Measurements from ENCODE around the gene GAB3.
"Not testable (repeated sequence)": the region's sequence is repeated elsewhere in the genome, so short reads cannot be mapped to it uniquely, and the experiment has no call there.

Gene GAB3

DNA sequence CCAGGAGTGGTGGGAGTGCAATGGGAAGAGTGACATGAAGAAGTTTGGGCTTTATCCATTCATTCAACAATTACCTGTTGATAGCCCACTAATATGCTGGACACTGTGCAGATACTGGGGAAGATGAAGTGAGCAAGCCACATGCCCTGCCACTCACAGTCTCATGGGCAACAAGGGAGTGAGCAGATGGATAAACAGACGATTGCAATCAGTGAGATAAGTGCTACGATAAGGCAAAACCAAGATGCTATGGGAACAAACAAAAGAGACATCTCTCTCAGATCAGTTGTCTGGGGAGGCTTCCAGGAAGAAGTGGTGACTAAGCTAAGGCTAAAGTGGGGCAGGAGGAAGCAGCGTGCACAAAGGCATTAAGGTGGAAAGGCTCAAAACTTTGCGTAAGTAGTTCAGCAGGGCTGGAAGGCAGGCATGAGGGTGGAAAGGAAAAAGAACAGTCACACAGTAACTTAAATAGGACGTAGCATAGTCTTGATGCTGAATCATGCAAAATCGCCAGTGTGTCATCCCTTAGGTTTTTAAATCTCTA, 31.7 kb downstream of the GAB3 start:
- peak in 1 of 2 experiments; percentile 66 for DNase-seq

DNA sequence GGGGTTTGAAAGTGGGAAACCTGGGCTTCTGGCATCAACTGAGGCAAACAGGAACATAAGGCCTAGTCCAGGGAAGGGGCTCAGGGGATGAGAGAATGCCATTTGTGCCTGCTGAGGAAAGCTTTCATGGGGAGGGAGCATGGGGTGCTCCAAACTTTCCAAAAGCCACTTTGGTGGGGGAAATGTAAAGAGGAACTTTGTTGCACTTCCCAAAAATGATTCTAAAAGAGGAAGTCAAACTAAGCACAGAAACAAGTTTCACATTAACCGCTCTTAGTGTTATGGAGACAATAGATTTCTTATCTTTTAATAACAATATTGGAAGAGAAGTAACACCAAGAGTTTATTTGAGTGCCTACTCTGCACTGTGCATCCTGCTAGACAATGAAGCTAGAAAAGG, 32.3 kb downstream of the GAB3 start:
- no peak for DNase-seq

- DNase-seq, result peak in 1 of 2 experiments; percentile 17
These were observed 33.1 kb downstream of the GAB3 start for GRCh38 chrX:154717824-154718223.

DNA sequence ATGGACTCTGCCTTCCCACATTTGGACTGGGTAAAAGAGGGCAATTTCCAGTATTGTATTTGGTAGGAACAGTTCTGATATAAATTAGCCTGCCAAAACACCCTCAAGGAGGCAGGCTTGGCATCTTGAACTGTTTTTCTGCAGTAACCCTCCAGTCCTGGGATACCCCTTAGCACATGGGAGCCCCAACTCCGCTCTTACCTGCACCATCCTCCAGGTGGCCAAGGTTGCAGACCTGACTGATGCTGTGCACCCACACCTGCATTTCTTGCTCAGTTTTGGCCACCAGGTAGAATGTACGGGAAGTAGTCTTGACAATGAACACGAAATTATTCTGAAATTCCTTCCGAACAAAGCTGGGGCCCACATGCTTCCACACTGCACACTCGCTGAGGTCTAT, 35.1 kb downstream of the GAB3 start:
- no peak for DNase-seq

DNA sequence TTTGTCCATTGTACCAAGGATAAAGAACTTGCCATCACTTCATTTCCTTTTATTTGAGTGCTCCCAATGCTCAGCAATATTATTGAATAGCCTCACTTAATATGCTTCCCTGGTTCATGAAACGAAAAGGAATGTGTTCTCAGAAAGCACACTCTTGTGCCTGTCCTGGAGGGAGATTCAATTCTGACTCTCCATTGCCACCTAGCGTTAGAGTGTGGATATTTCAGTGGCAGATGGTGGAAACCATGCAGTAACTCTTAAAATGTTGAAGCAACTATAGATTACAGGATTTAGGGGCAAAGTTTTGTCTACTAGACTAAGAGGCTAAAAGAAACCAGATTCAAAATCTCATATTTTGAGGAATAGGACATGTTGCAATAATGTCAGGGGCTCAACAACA, 36.0 kb downstream of the GAB3 start:
- DNase-seq, result peak in 1 of 2 experiments; percentile 24

DNA sequence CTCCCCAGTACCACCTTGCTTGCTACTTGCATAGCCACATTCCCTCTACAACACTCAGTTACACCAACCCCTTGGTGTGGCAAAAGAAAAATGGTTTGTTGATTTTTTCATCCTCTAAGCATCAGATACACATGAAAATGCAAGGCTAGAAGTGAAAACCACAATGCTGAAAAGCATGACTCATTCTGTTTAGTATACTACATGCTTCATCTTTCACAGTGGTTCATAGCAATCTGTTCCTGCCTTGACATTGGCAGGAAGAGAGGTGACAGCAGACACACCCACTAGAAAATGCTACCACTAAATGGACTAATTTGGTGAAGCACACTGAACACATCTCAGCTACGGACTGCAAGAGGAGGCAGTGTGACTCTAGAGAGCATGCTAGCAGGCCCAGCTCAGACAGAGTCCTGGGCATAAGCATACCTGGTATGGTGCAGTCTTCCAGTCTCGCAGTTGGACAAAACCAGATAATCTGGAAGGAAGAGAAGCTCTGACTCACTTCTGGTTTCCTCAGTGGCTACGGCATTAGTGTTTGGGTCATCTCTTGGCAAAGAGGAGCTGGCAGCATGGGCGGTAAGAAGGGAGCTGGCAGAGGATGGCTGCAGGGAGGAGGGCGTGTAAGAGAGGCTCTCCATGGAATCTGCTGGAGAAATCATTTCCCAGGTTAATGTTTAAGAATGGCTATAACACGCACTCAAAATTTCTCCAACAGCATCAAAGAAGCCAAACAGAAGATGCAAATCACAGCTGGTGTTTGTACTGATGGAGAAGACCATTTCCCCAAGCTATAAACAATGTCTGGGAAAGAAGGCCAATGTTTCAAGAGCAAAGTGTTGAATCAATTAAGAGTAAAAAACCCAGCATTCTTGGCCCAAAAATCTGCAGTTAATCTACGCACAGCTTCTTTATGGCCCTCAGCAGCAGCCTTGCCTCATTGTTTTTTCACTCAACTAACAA, 37.8 kb downstream of the GAB3 start:
- DNase-seq, result peak in 1 of 2 experiments; percentile 19

DNA sequence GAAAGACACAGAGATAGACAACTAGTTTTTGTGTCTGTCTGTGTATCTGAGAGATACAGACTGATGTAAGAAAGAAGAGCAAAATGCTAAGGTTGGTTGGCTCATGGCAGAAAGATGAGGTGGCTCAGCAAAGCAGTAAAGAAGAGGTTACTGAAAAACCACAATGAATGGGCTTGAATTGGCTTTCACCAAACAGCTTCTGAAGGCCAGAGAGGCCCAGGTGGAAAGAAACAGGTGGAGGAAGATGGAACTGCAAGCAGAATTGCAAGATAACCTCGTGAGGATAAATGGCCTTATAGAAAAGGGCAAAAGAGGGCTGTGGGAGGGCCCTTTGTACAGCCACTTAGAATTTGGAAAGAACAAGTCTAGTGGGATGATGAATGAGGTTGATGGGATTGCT, 39.6 kb downstream of the GAB3 start:
- no peak for DNase-seq

- DNase-seq, result no peak
These were observed 40.6 kb downstream of the GAB3 start for GRCh38 chrX:154710309-154710708.

GRCh38 chrX:154698630-154699248, 52.1 kb downstream of the GAB3 start:
- no peak for DNase-seq

GRCh38 chrX:154696676-154697045, 54.2 kb downstream of the GAB3 start:
- DNase-seq, result no peak

- DNase-seq, result no peak
These were observed 54.8 kb downstream of the GAB3 start for GRCh38 chrX:154695911-154696675.

DNA sequence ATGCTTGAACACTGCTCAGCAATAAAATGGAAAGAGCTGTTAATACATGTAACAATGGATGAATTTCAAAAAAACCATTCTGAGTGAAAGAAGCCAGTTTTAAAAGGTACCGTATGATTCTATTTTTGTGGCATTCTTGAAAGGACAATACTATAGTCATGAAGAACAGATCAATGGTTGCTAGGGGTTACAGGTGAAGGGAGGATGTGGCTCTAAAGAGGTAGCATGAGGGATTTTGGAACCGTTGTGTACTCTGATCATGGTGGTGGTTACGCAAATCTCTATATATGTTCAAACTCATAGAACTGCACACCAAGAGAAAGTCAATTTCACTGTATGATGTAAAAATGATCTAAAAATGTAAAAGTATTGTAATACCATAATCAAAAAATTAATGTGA, 57.5 kb downstream of the GAB3 start:
- no peak for DNase-seq

GRCh38 chrX:154690438-154690837, 60.4 kb downstream of the GAB3 start:
- DNase-seq, result not testable (repeated sequence)

DNA sequence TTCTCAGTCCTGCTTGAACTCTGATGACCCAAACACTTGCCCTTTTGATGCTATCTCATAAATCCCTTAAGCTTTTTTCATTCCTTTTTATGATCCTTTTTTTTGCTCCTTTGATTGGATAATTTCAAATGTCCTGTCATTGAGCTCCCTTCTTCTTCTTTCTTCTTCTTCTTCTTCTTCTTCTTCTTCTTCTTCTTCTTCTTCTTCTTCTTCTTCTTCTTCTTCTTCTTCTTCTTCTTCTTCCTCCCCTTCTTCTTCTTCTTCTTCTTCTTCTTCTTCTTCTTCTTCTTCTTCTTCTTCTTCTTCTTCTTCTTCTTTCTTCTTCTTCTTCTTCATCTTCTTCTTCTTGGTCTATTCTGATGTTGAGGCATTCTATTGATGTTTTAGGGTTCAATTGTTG, 78.8 kb downstream of the GAB3 start:
- DNase-seq, result not testable (repeated sequence)

DNA sequence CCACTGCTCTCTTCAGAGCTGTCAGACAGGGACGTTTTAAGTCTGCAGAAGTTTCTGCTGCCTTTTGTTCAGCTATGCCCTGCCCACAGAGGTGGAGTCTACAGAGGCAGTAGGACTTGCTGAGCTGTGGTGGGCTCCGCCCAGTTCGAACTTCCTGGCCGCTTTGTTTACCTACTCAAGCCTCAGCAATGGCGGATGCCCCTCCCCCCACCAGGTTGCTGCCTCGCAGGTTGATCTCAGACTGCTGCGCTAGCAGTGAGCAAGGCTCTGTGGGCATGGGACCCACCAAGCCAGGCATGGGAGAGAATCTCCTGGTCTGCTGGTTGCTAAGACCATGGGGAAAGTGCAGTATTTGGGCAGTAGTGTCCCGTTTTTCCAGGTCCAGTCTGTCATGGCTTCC, 80.0 kb downstream of the GAB3 start:
- not testable (repeated sequence) for DNase-seq

- no peak for DNase-seq
These were observed 89.0 kb downstream of the GAB3 start for GRCh38 chrX:154661899-154662298.

GRCh38 chrX:154661170-154661569, 89.7 kb downstream of the GAB3 start:
- no peak for DNase-seq

DNA sequence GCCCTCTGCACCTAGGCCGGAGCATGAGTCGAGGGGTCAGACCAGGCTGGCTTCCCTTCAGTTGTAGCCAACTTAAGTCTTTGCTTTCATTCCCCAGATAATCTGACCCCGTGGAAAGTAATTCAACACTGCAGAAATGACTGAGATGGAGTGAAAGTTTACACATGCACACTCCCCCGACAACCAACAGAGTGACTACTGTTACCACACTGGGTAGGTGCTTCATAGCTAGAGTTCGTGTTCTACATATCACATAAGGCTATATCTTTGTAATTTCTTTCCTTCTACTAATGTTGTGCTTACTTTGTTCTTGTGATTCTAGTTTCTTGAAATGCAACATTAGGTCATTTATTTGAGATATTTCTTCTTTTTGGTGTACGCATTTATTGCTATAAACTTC, 90.3 kb downstream of the GAB3 start:
- DNase-seq, result no peak

- no peak for DNase-seq
These were observed 91.9 kb downstream of the GAB3 start for GRCh38 chrX:154658957-154659356.

DNA sequence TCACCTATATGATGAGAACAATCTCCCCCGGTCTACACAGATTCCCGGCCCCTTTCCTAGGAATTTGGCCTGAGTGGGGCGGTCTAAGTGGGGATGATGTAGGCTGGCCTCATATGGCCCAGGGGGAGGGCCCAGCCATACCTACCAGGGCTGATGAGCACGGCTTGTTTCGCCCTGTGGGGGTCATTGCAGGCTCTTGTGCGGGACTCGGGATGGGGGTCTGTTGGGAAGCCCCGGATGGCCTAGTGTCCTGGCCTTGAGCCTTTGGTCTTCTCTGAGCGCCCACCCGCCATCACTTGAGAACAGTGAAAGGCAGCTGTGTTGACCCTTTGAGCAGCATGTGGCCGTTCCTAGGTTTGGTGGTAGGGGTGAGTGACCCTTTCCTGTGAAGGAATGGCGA, 92.7 kb downstream of the GAB3 start:
- DNase-seq, result no peak

DNA sequence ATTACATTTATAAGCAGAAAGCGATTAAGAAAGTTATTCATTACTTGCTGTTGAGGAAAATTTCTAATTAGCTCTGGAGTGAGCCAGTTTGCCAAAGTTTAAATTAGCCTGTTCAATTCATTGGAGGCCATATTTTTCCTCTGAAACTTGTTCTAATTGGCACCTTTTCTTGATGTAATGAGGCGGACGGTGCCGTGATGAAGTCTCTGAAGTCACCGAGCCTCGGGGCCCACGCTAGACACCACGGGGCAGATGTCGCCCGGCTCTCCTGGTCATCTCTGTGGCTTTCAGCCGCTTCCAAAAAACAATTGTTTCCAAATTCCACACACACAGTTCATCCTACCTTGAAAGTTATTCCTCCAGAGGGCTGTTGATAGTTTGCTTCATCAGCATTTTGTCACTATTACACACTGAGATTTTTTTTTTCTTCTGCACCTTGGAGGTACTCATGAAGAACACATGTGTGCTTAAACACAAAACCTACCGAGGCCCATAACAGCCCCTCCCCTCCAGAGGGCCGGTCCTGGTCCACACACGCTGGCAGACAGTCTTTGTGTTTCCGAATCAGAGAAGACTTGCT, 93.6 kb downstream of the GAB3 start:
- DNase-seq, result no peak

- DNase-seq, result no peak
These were observed 95.1 kb downstream of the GAB3 start for GRCh38 chrX:154655786-154656185.

- DNase-seq, result no peak
These were observed 95.5 kb downstream of the GAB3 start for GRCh38 chrX:154655346-154655745.
